Lower leg skin (tissue), 4 donors: ENCODE data around the gene KCNC1. TPM values are rescaled to one million over a fixed set of nuclear protein-coding genes. Genes with fewer than 3 reads are reported as not detected.

Experiments
- DNase-seq, 2 donors: peaks; one replicate each; pipeline ENCODE4 v3.0.0-alpha.2; 2019; ENCODE audit warnings: low spot score in 2 of 2
- H3K4me3 ChIP-seq: fragments of 200-600 bp; sonication (generic); 2 replicates; pipeline ENCODE4 v1.5.1; 2017; ENCODE audit warnings: mild to moderate bottlenecking, low read depth; ENCODE audit not compliant: poor library complexity, severe bottlenecking
- CTCF ChIP-seq, 3 donors: fragments of 450-650 bp; IDR thresholded peaks; one replicate each; pipeline ENCODE4 v1.5.1; 2016; ENCODE audit warnings: antibody characterized with exemption in 3 of 3, mild to moderate bottlenecking in 3 of 3, moderate library complexity in 2 of 3
- POLR2A ChIP-seq, 2 donors: fragments of 450-650 bp; IDR thresholded peaks; one replicate each; pipeline ENCODE4 v1.6.1; 2016 to 2017; ENCODE audit warnings: antibody characterized with exemption in 2 of 2, mild to moderate bottlenecking in 1 of 2, moderate library complexity in 1 of 2
- WGBS, 2 donors: methylation state at CpG; one replicate each; pipeline ENCODE4 v1.1.5; 2018; 5-methylcytosine and 5-hydroxymethylcytosine counted together
- intact Hi-C: fragments of 100-400 bp; cut with DNase I; formaldehyde crosslinking; loops from one replicate; pipeline ENCODE4 v1.15.0; 2023; ENCODE audit warnings: low total_unique reads
- total RNA-seq, 4 donors: library from RNA; depleted of rRNA; stranded (reverse); fragments of >200 nt; gene quantifications; one replicate each; pipeline ENCODE4 v1.1.0, GENCODE V29; 2016

The KCNC1 gene
- total RNA-seq, 4 donors from 2014 or later, result 0.06 TPM; not detected in 3

- TF ChIP-seq POLR2A (IDR thresholded peaks at IDR 0.05), result no peak
- peak in 1 of 3 donors; percentile 27 for TF ChIP-seq CTCF (IDR thresholded peaks at IDR 0.05)
- H3K4me3 ChIP-seq, result no peak overlapping the region
- intact Hi-C loops, result no loop called here
- whole genome bisulfite sequencing, 2 donors, result 14 to 19% methylated on average over 9 of the region's 9 CpGs
- peak; percentile 63 to 89 for DNase-seq
These were observed 3.7 kb upstream of the KCNC1 start for GRCh38 chr11:17730608-17731462.

GRCh38 chr11:17733261-17733660, 1.3 kb upstream of the KCNC1 start:
- intact Hi-C loops, result no loop called here
- H3K4me3 ChIP-seq, result no peak overlapping the region
- no peak for DNase-seq
- WGBS, 2 donors, result 69 to 84% methylated on average over 4 of the region's 4 CpGs
- no peak for TF ChIP-seq CTCF (IDR thresholded peaks at IDR 0.05)

- no peak for DNase-seq
- intact Hi-C loops, result no loop called here
- WGBS, 2 donors, result 1 to 2% methylated on average over 18 to 44 of the region's 73 CpGs
- no peak for TF ChIP-seq POLR2A (IDR thresholded peaks at IDR 0.05)
- no peak for TF ChIP-seq CTCF (IDR thresholded peaks at IDR 0.05)
- H3K4me3 ChIP-seq, result no peak overlapping the region
These were observed 621 bp downstream of the KCNC1 start for GRCh38 chr11:17734986-17735817.

- 13 to 14% methylated on average over 15 to 35 of the region's 102 CpGs for WGBS, 2 donors
- intact Hi-C loops, result loop anchor here (1.0 kb wide), 1 partner anchor 239 kb away; no protein-coding TSS in a partner anchor
- TF ChIP-seq CTCF (IDR thresholded peaks at IDR 0.05), result no peak
- no peak for TF ChIP-seq POLR2A (IDR thresholded peaks at IDR 0.05)
- no peak for DNase-seq
- no peak overlapping the region for H3K4me3 ChIP-seq
These were observed 1.4 kb downstream of the KCNC1 start for GRCh38 chr11:17735818-17736578.

- TF ChIP-seq POLR2A (IDR thresholded peaks at IDR 0.05) (no peak), CTCF (IDR thresholded peaks at IDR 0.05) (no peak)
- intact Hi-C loops, result loop anchor here (1.0 kb wide), 1 partner anchor 239 kb away; no protein-coding TSS in a partner anchor
- H3K4me3 ChIP-seq, result no peak overlapping the region
- DNase-seq, result no peak
- WGBS, 2 donors, result 14 to 23% methylated on average over 12 of the region's 12 CpGs
These were observed 2.0 kb downstream of the KCNC1 start for GRCh38 chr11:17736579-17736893.
